ENCODE measurements around the gene AUH. TPM values are rescaled to one million over a fixed set of nuclear protein-coding genes. Genes with fewer than 3 reads are reported as not detected.

Gene AUH
- total RNA-seq, 4 donors from 2014 or later: 23.0 to 39.2 (median 25.7) TPM

DNA sequence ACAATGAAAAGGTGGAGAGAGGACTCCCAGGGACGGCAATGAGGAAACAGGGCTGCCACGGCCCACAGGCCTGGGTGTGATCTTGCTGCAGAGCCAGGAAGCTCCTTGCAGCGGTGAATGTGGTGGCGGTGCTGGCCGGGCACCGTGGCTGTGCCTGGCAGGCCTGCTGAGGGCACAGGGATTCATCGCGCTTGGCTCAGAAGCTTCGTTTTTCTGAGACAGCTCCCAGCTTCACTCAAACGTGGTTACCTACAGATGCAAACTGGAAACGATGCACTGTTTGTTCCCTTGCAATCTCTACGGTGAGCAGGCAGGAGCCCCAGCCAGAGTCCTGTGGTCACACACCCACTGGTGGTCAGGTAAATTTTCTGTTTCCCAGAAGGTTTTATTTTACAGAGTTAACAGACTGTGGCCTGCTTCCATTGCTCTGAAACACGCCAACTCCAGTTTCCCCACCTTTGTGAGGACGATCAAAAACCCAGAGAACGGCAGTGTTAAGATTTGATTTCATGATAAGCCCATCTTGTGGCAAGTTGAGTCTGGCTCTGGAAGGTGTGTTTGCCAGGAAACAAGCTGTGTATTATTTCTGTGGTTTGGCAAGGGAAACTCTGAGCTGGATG lies 183.9 kb downstream of the AUH start:
- H3K27me3 ChIP-seq: no peaks in the 10 kb centered on the region
- H3K27ac ChIP-seq: no peak overlapping the region
- no peaks in the 10 kb centered on the region for H3K9me3 ChIP-seq
- WGBS, 2 donors (ENCODE audit: low coverage in 1 of 2): 76 to 87% methylated on average over 3 to 11 of the region's 15 CpGs
- no peak overlapping the region for H3K4me3 ChIP-seq
- TF ChIP-seq POLR2AphosphoS5 (IDR thresholded peaks at IDR 0.05) (no peak), POLR2A (IDR thresholded peaks at IDR 0.05) (no peak), EP300 (IDR thresholded peaks at IDR 0.05) (no peak)
- TF ChIP-seq, protein P1, sequence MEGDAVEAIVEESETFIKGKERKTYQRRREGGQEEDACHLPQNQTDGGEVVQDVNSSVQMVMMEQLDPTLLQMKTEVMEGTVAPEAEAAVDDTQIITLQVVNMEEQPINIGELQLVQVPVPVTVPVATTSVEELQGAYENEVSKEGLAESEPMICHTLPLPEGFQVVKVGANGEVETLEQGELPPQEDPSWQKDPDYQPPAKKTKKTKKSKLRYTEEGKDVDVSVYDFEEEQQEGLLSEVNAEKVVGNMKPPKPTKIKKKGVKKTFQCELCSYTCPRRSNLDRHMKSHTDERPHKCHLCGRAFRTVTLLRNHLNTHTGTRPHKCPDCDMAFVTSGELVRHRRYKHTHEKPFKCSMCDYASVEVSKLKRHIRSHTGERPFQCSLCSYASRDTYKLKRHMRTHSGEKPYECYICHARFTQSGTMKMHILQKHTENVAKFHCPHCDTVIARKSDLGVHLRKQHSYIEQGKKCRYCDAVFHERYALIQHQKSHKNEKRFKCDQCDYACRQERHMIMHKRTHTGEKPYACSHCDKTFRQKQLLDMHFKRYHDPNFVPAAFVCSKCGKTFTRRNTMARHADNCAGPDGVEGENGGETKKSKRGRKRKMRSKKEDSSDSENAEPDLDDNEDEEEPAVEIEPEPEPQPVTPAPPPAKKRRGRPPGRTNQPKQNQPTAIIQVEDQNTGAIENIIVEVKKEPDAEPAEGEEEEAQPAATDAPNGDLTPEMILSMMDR (IDR thresholded peaks at IDR 0.05): no peak
- no peaks in the 10 kb centered on the region for H3K4me1 ChIP-seq
- no peaks in the 10 kb centered on the region for H3K36me3 ChIP-seq
- no peak for ATAC-seq

DNA sequence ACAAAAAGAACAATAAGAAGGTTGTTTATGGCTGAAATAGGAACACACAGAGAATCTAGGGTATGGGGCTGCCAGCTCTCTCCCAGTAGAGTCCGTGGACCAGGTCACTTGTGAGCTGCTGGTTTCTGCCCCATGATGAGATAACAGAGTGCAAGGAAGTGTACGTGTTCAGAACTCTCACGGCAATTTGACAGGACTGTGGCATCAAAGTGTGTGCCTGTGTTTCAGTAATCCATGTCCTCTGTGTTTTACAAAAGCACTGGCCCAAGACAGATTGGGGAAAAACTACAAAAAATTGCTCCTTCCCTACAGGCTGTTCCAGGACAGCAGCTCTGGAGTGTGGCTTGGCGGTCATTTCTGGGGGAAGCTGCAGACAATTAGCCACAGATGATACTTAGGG lies 184.6 kb downstream of the AUH start:
- no peak overlapping the region for H3K27ac ChIP-seq
- WGBS, 2 donors (ENCODE audit: low coverage in 1 of 2): 76 to 100% methylated on average over 2 to 4 of the region's 4 CpGs
- no peaks in the 10 kb centered on the region for H3K36me3 ChIP-seq
- ATAC-seq: no peak
- H3K9me3 ChIP-seq: peaks cover 0 to 2% (median 0%) of the 10 kb centered on the region in 3 donors
- H3K4me3 ChIP-seq: no peak overlapping the region
- H3K27me3 ChIP-seq: no peaks in the 10 kb centered on the region
- H3K4me1 ChIP-seq: no peaks in the 10 kb centered on the region
- TF ChIP-seq EP300 (IDR thresholded peaks at IDR 0.05): no peak
- no peak for TF ChIP-seq POLR2A (IDR thresholded peaks at IDR 0.05)
- TF ChIP-seq, protein P1 (IDR thresholded peaks at IDR 0.05): no peak
- TF ChIP-seq POLR2AphosphoS5 (IDR thresholded peaks at IDR 0.05): no peak

DNA sequence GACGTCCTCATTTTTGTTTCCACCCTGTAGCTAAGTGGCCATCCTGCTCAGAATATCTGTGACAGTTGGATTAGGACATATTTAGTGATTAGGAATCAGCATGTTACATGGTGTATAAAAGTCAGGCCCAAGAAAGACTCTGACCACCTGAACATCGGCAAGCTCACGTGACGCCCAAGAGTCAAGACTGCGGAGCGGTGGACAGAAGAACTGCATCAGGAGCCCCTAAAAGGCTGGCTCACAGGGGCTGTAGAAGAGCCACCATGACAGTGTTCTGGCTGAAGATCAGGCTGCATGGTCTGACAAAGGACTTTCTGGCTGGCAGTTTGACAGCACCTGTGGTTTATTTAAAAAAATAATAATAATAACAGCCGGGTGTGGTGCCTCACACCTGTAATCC lies 185.3 kb downstream of the AUH start:
- Histone ChIP-seq H3K4me3 (no peak overlapping the region), H3K36me3 (no peaks in the 10 kb centered on the region), H3K4me1 (no peaks in the 10 kb centered on the region), H3K27ac (no peak overlapping the region), H3K27me3 (no peaks in the 10 kb centered on the region), H3K9me3 (peaks cover 0 to 9% (median 0%) of the 10 kb centered on the region in 3 donors)
- TF ChIP-seq POLR2AphosphoS5 (IDR thresholded peaks at IDR 0.05) (no peak), POLR2A (IDR thresholded peaks at IDR 0.05) (no peak), EP300 (IDR thresholded peaks at IDR 0.05) (no peak)
- TF ChIP-seq, protein P1 (IDR thresholded peaks at IDR 0.05): no peak
- 90 to 95% methylated on average over 2 to 6 of the region's 7 CpGs for WGBS, 2 donors (ENCODE audit: low coverage in 1 of 2)
- ATAC-seq: no peak

DNA sequence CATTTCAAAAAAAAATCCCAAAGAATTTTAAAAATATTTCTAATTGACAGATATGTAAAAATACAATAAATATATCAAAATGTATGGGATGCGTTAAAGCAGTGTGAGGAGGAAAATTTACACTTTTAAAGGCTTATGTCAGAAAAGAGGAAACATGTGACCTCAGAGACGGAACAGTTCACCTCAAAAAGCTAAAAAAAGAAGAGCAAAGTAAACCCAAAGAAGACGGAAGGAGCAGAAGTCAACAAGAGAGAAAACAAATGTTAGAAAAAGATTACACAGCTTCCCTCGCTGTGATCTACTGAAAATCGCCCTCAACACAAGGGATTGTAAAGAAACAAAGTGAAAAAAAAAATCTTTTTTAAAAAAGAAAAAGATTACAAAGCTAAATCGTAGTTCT lies 186.9 kb downstream of the AUH start:
- peaks cover 0 to 24% (median 0%) of the 10 kb centered on the region in 3 donors for H3K9me3 ChIP-seq
- no peak overlapping the region for H3K27ac ChIP-seq
- H3K4me1 ChIP-seq: no peaks in the 10 kb centered on the region
- no peak for ATAC-seq
- no peak overlapping the region for H3K4me3 ChIP-seq
- WGBS, 2 donors (ENCODE audit: low coverage in 1 of 2): 61 to 68% methylated on average over 4 to 6 of the region's 6 CpGs
- TF ChIP-seq POLR2A (IDR thresholded peaks at IDR 0.05): no peak
- TF ChIP-seq, protein P1 (IDR thresholded peaks at IDR 0.05): no peak
- no peak for TF ChIP-seq EP300 (IDR thresholded peaks at IDR 0.05)
- no peaks in the 10 kb centered on the region for H3K27me3 ChIP-seq
- H3K36me3 ChIP-seq: no peaks in the 10 kb centered on the region

DNA sequence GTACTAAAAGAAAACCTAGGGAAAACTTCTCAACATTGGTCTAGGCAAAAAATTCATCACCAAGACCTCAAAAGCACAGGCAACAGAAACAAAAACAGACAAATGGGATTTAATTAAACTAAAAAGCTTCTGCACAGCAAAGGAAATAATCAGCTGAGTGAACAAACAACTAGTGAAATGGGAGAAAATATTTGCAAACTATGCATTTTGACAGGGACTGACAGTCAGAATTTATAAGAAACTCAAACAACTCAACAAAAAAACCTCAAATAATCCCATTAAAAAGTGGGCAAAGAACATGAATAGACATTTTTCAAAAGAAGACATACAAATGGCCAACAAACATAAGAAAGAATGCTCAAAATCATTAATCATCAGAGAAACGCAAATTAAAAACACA lies 189.4 kb downstream of the AUH start:
- Histone ChIP-seq H3K4me3 (no peak overlapping the region), H3K27ac (no peak overlapping the region), H3K4me1 (no peaks in the 10 kb centered on the region), H3K27me3 (no peaks in the 10 kb centered on the region), H3K36me3 (no peaks in the 10 kb centered on the region), H3K9me3 (peaks cover 0 to 26% (median 0%) of the 10 kb centered on the region in 3 donors)
- TF ChIP-seq EP300 (IDR thresholded peaks at IDR 0.05) (no peak), POLR2AphosphoS5 (IDR thresholded peaks at IDR 0.05) (no peak), POLR2A (IDR thresholded peaks at IDR 0.05) (no peak)
- TF ChIP-seq, protein P1 (IDR thresholded peaks at IDR 0.05): no peak
- 86 to 89% methylated on average over 1 of the region's 1 CpG for WGBS, 2 donors (ENCODE audit: low coverage in 1 of 2)
- no peak for ATAC-seq

Measured in gastroesophageal sphincter (tissue), 4 donors.